Vagina (tissue), 2 donors: Measurements from ENCODE around the gene OGN. TPM values are rescaled to one million over a fixed set of nuclear protein-coding genes. Genes with fewer than 3 reads are reported as not detected.

Source experiments
- DNase-seq, 2 donors: peaks; one replicate each; pipeline ENCODE4 v3.0.0-alpha.2; 2017; ENCODE audit errors: extremely low spot score in 2 of 2
- H3K27ac ChIP-seq: fragments of 200-600 bp; sonication (generic); one replicate; pipeline ENCODE4 v1.5.1; 2019
- H3K27me3 ChIP-seq: fragments of 200-600 bp; sonication (generic); one replicate; pipeline ENCODE4 v1.5.1; 2019
- H3K36me3 ChIP-seq, 2 donors: fragments of 200-600 bp; sonication (generic); one replicate each; pipeline ENCODE4 v1.5.1; 2017 to 2019
- H3K4me1 ChIP-seq: fragments of 200-600 bp; sonication (generic); one replicate; pipeline ENCODE4 v1.5.1; 2019
- H3K4me3 ChIP-seq, 2 donors: fragments of 200-600 bp; sonication (generic); 1 replicate in 1 of 2; 2 replicates in 1 of 2; pipeline ENCODE4 v1.5.1; 2016 to 2019
- H3K9me3 ChIP-seq: fragments of 200-600 bp; sonication (generic); one replicate; pipeline ENCODE4 v1.5.1; 2019
- CTCF ChIP-seq, 3 experiments: fragments of 450-650 bp in 2 of 3; fragments of 200-600 bp in 1 of 3; sonication (generic) in 1 of 3; IDR thresholded peaks; one replicate each; pipeline ENCODE4 v1.5.1; 2017 to 2019; ENCODE audit warnings: antibody characterized with exemption in 3 of 3, mild to moderate bottlenecking in 2 of 3, moderate library complexity in 2 of 3
- POLR2A ChIP-seq, 2 donors: fragments of 450-650 bp; IDR thresholded peaks; one replicate each; pipeline ENCODE4 v1.6.1; 2017; ENCODE audit warnings: antibody characterized with exemption in 2 of 2, mild to moderate bottlenecking in 2 of 2, moderate library complexity in 2 of 2
- POLR2AphosphoS5 ChIP-seq, 2 donors: sonication (generic); formaldehyde crosslinking; IDR thresholded peaks; one replicate each; pipeline ENCODE4 v1.9.0; 2017; ENCODE audit warnings: antibody characterized with exemption in 2 of 2, mild to moderate bottlenecking in 2 of 2, low read depth in 1 of 2; ENCODE audit not compliant: insufficient read depth in 1 of 2
- intact Hi-C: fragments of 100-400 bp; cut with DNase I; formaldehyde crosslinking; loops from one replicate; pipeline ENCODE4 v1.15.1; 2023
- total RNA-seq: library from RNA; depleted of rRNA; stranded (reverse); fragments of >200 nt; gene quantifications from one replicate; pipeline ENCODE4 v1.2.3, GENCODE V29; 2016

The OGN gene
- total RNA-seq, 1 donor from 2014 or later: 11.5 TPM

- intact Hi-C loops: no loop called here
- no peaks in the 10 kb centered on the region for H3K4me1 ChIP-seq
- DNase-seq: no peak
- TF ChIP-seq POLR2AphosphoS5 (IDR thresholded peaks at IDR 0.05; ENCODE audit: insufficient read depth in 1 of 2, low read depth in 1 of 2) (no peak), CTCF (IDR thresholded peaks at IDR 0.05) (no peak), POLR2A (IDR thresholded peaks at IDR 0.05) (no peak)
- no peaks in the 10 kb centered on the region for H3K27me3 ChIP-seq
- H3K9me3 ChIP-seq: peaks cover 3% of the 10 kb centered on the region
- H3K27ac ChIP-seq: peak overlapping the region; percentile 38
- no peaks in the 10 kb centered on the region for H3K36me3 ChIP-seq
- no peak overlapping the region for H3K4me3 ChIP-seq
Measured at GRCh38 chr9:92377876-92378275, 26.5 kb downstream of the OGN start.

DNA sequence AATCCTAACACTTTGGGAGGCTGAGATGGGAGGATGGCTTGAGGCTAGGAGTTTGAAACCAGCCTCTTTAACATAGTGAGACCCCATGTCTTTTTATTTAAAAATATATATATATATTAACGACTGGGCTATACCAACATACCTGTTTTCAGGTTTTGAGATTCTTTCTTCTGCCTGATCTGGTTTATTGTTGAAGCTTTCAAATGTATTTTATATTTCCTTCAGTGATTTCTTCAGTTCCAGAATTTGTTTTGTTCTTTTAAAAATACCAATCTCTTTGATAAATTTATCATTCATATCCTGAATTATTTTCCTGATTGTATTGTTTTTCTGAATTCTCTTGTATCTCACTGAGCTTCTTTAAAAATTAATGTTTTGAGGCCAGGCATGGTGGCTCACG lies 31.2 kb downstream of the OGN start:
- Histone ChIP-seq H3K4me3 (no peak overlapping the region), H3K9me3 (peaks cover 6% of the 10 kb centered on the region), H3K27me3 (no peaks in the 10 kb centered on the region), H3K36me3 (no peaks in the 10 kb centered on the region), H3K27ac (no peak overlapping the region), H3K4me1 (no peaks in the 10 kb centered on the region)
- intact Hi-C loops: no loop called here
- DNase-seq: no peak
- TF ChIP-seq POLR2A (IDR thresholded peaks at IDR 0.05): no peak
- no peak for TF ChIP-seq CTCF (IDR thresholded peaks at IDR 0.05)
- no peak for TF ChIP-seq POLR2AphosphoS5 (IDR thresholded peaks at IDR 0.05; ENCODE audit: insufficient read depth in 1 of 2, low read depth in 1 of 2)

DNA sequence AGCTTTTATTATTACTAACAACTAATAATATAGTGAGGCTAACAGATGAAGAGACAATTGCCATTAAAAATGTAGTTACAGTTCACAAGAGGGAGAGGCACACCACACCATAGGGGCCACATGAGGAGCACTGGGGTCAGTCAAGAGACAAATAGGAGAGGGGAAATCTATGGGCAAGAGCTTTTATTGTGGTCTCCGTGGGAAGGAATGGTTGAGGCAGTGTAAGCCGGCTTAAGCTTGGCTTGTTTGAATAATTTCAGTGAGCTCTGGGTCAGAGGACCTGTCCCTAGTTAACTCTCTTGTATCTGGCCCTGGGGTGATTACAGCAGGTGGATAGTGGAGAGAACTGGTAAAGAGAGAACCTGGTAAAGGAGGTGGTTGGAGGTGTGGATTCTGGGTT lies 35.3 kb downstream of the OGN start:
- Histone ChIP-seq H3K9me3 (peaks cover 6% of the 10 kb centered on the region), H3K36me3 (no peaks in the 10 kb centered on the region)
- intact Hi-C loops: no loop called here

GRCh38 chr9:92360083-92360482 lies 44.3 kb downstream of the OGN start:
- intact Hi-C loops: no loop called here
- Histone ChIP-seq H3K9me3 (peaks cover 10% of the 10 kb centered on the region), H3K4me3 (no peak overlapping the region), H3K27ac (no peak overlapping the region), H3K36me3 (no peaks in the 10 kb centered on the region), H3K4me1 (no peaks in the 10 kb centered on the region), H3K27me3 (no peaks in the 10 kb centered on the region)
- no peak for DNase-seq
- TF ChIP-seq POLR2A (IDR thresholded peaks at IDR 0.05) (no peak), POLR2AphosphoS5 (IDR thresholded peaks at IDR 0.05; ENCODE audit: insufficient read depth in 1 of 2, low read depth in 1 of 2) (no peak), CTCF (IDR thresholded peaks at IDR 0.05) (no peak)

More for the DNA sequence above, 35.3 kb downstream of the OGN start:
- DNase-seq: no peak
- TF ChIP-seq POLR2AphosphoS5 (IDR thresholded peaks at IDR 0.05; ENCODE audit: insufficient read depth in 1 of 2, low read depth in 1 of 2) (no peak), POLR2A (IDR thresholded peaks at IDR 0.05) (no peak), CTCF (IDR thresholded peaks at IDR 0.05) (no peak)
- Histone ChIP-seq H3K4me3 (no peak overlapping the region), H3K27ac (no peak overlapping the region), H3K27me3 (no peaks in the 10 kb centered on the region), H3K4me1 (no peaks in the 10 kb centered on the region)

DNA sequence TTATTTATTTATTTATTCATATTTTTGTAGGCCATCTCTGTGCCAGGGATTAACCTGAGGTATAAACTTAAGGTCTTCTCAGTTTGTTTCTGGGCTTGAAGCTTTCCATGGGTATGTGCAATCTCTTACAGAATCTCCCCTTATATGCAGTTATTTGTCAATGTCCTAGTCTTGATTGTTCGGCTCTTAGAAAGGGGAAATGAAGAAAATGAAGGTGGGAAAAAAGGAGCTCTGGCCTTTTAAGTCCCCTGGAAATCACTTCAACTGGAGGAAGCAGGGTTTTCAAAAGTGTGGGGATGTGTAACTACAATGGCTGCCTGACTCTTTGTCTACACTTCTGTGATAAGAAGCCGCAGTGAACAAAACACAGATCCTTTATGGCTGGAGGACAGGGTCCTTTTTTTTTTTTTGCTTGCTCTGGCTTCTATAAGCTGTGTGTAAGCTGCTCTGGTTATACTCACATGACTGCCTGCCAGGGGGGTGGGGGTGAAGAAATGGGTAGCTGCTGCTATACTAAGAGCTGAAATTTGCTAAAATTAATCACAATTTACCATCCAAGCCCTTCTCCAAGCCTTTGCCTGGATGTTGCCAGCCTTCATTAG lies 44.9 kb downstream of the OGN start:
- no peak overlapping the region for H3K27ac ChIP-seq
- intact Hi-C loops: no loop called here
- H3K9me3 ChIP-seq: peaks cover 13% of the 10 kb centered on the region
- TF ChIP-seq CTCF (IDR thresholded peaks at IDR 0.05) (no peak), POLR2AphosphoS5 (IDR thresholded peaks at IDR 0.05; ENCODE audit: insufficient read depth in 1 of 2, low read depth in 1 of 2) (no peak), POLR2A (IDR thresholded peaks at IDR 0.05) (no peak)
- no peaks in the 10 kb centered on the region for H3K4me1 ChIP-seq
- H3K36me3 ChIP-seq: no peaks in the 10 kb centered on the region
- H3K27me3 ChIP-seq: no peaks in the 10 kb centered on the region
- no peak overlapping the region for H3K4me3 ChIP-seq
- no peak for DNase-seq
